Prostate gland (tissue), 2 donors: ENCODE data around the gene NEU2. TPM values are rescaled to one million over a fixed set of nuclear protein-coding genes. Genes with fewer than 3 reads are reported as not detected.

Experiments
- DNase-seq: peaks from one replicate; pipeline ENCODE4 v3.0.0-alpha.2; 2019; ENCODE audit warnings: low spot score
- H3K27ac ChIP-seq, 2 donors: fragments of 200-600 bp; sonication (generic); 2 replicates each; pipeline ENCODE4 v1.5.1; 2017 to 2019
- H3K27me3 ChIP-seq: fragments of 200-600 bp; sonication (generic); replicated peaks from 2 replicates; pipeline ENCODE4 v1.5.1; 2019; ENCODE audit not compliant: insufficient read depth
- H3K36me3 ChIP-seq, 2 donors: fragments of 200-600 bp; sonication (generic); 1 replicate in 1 of 2; 2 replicates in 1 of 2; pipeline versions ENCODE4 v1.5.1 to v1.8.1; 2017 to 2019
- H3K4me1 ChIP-seq: fragments of 200-600 bp; sonication (generic); replicated peaks from 2 replicates; pipeline ENCODE4 v1.5.1; 2019
- H3K4me3 ChIP-seq, 2 donors: fragments of 200-600 bp; sonication (generic); 2 replicates each; pipeline ENCODE4 v1.5.1; 2017 to 2019
- H3K9me3 ChIP-seq: fragments of 200-600 bp; sonication (generic); 2 replicates; pipeline ENCODE4 v1.5.1; 2017
- CTCF ChIP-seq, 4 experiments: fragments of 200-600 bp in 2 of 4; fragments of 450-650 bp in 2 of 4; sonication (generic) in 2 of 4; IDR thresholded peaks; 1 replicate in 3 of 4; 2 replicates in 1 of 4; pipeline ENCODE4 v1.5.1; 2016 to 2019; ENCODE audit warnings: antibody characterized with exemption in 4 of 4, mild to moderate bottlenecking in 2 of 4, moderate library complexity in 2 of 4
- POLR2A ChIP-seq: fragments of 450-650 bp; IDR thresholded peaks from one replicate; pipeline ENCODE4 v1.6.1; 2016; ENCODE audit warnings: antibody characterized with exemption, mild to moderate bottlenecking
- POLR2AphosphoS5 ChIP-seq: sonication (generic); formaldehyde crosslinking; IDR thresholded peaks from one replicate; pipeline ENCODE4 v1.6.1; 2017; ENCODE audit warnings: antibody characterized with exemption
- WGBS: methylation state at CpG from one replicate; pipeline ENCODE4 v1.1.5; 2018; 5-methylcytosine and 5-hydroxymethylcytosine counted together
- intact Hi-C: fragments of 100-400 bp; cut with DNase I; formaldehyde crosslinking; loops from one replicate; pipeline ENCODE4 v1.14.2; 2022
- total RNA-seq, 2 donors: library from RNA; depleted of rRNA; stranded (reverse); fragments of >200 nt; gene quantifications; one replicate each; pipeline ENCODE4 v1.1.0, GENCODE V29; 2016

NEU2 gene
- total RNA-seq, 2 donors from 2014 or later, result not detected

- no peaks in the 10 kb centered on the region for H3K36me3 ChIP-seq
- H3K4me1 ChIP-seq, result no peaks in the 10 kb centered on the region
- no peak for TF ChIP-seq POLR2A
- TF ChIP-seq CTCF (IDR thresholded peaks at IDR 0.05), result no peak
- TF ChIP-seq POLR2AphosphoS5, result no peak
- H3K9me3 ChIP-seq, result no peaks in the 10 kb centered on the region
- 89% methylated on average over 9 of the region's 9 CpGs for WGBS
- intact Hi-C loops, result no loop called here
- H3K4me3 ChIP-seq, result no peak overlapping the region
- no peak for DNase-seq
- H3K27ac ChIP-seq, result no peak overlapping the region
- H3K27me3 ChIP-seq, result no peaks in the 10 kb centered on the region
These were observed 10.1 kb downstream of the NEU2 start for GRCh38 chr2:233042549-233042948.

GRCh38 chr2:233044974-233045605 is 12.6 kb downstream of the NEU2 start:
- intact Hi-C loops, result no loop called here
- Histone ChIP-seq H3K9me3 (no peaks in the 10 kb centered on the region), H3K27me3 (no peaks in the 10 kb centered on the region), H3K36me3 (no peaks in the 10 kb centered on the region), H3K4me1 (no peaks in the 10 kb centered on the region), H3K4me3 (no peak overlapping the region), H3K27ac (no peak overlapping the region)
- 82% methylated on average over 9 of the region's 9 CpGs for WGBS
- no peak for TF ChIP-seq POLR2AphosphoS5
- no peak for TF ChIP-seq POLR2A
- no peak for TF ChIP-seq CTCF (IDR thresholded peaks at IDR 0.05)
- DNase-seq, result no peak

- H3K9me3 ChIP-seq, result no peaks in the 10 kb centered on the region
- intact Hi-C loops, result no loop called here
- H3K27ac ChIP-seq, result no peak overlapping the region
- H3K4me1 ChIP-seq, result no peaks in the 10 kb centered on the region
- no peak for DNase-seq
- H3K36me3 ChIP-seq, result no peaks in the 10 kb centered on the region
- no peaks in the 10 kb centered on the region for H3K27me3 ChIP-seq
- no peak overlapping the region for H3K4me3 ChIP-seq
- WGBS, result 96% methylated on average over 3 of the region's 3 CpGs
- TF ChIP-seq POLR2AphosphoS5, result no peak
These were observed 14.7 kb downstream of the NEU2 start for GRCh38 chr2:233047206-233047605.

- Histone ChIP-seq H3K4me1 (no peaks in the 10 kb centered on the region), H3K9me3 (no peaks in the 10 kb centered on the region), H3K36me3 (no peaks in the 10 kb centered on the region), H3K27me3 (no peaks in the 10 kb centered on the region), H3K4me3 (no peak overlapping the region), H3K27ac (no peak overlapping the region)
- intact Hi-C loops, result no loop called here
- WGBS, result 82% methylated on average over 9 of the region's 9 CpGs
- no peak for DNase-seq
- TF ChIP-seq CTCF (IDR thresholded peaks at IDR 0.05), result no peak
- no peak for TF ChIP-seq POLR2AphosphoS5
- no peak for TF ChIP-seq POLR2A
These were observed 15.2 kb downstream of the NEU2 start for GRCh38 chr2:233047667-233048066.

GRCh38 chr2:233048569-233049193 is 16.2 kb downstream of the NEU2 start:
- H3K36me3 ChIP-seq, result no peaks in the 10 kb centered on the region
- no peak overlapping the region for H3K4me3 ChIP-seq
- H3K27ac ChIP-seq, result no peak overlapping the region
- no peaks in the 10 kb centered on the region for H3K4me1 ChIP-seq
- intact Hi-C loops, result no loop called here
- DNase-seq, result no peak
- WGBS, result 74% methylated on average over 10 of the region's 10 CpGs
- H3K27me3 ChIP-seq, result no peaks in the 10 kb centered on the region
- H3K9me3 ChIP-seq, result no peaks in the 10 kb centered on the region
- no peak for TF ChIP-seq CTCF (IDR thresholded peaks at IDR 0.05)
- no peak for TF ChIP-seq POLR2AphosphoS5
- TF ChIP-seq POLR2A, result no peak
